T47D (cell line): ENCODE measurements around the gene FGD6.
"Not testable (repeated sequence)": the region's sequence is repeated elsewhere in the genome, so short reads cannot be mapped to it uniquely, and the experiment has no call there.

ENCODE experiments used
- DNase-seq, 2 experiments: peaks; one replicate each; pipeline versions ENCODE4 v3.0.0 to v3.0.0-alpha.2; 2011 to 2012; ENCODE audit warnings: low read depth in 1 of 2, low spot score in 1 of 2
- JUND ChIP-seq: IDR thresholded peaks from 2 replicates; pipeline ENCODE4 v1.6.1; 2012; ENCODE audit warnings: low read depth
- in situ Hi-C: cut with HindIII; loops from 2 replicates; pipeline ENCODE4 v1.10.0; 2016; ENCODE audit warnings: low sequenced_read_pairs, low pct_unique_long_range_greater_than_20kb

Gene FGD6

GRCh38 chr12:95115641-95116040 is 101.6 kb downstream of the FGD6 start:
- DNase-seq: no peak
- in situ Hi-C loops: no loop called here
- TF ChIP-seq JUND: no peak

DNA sequence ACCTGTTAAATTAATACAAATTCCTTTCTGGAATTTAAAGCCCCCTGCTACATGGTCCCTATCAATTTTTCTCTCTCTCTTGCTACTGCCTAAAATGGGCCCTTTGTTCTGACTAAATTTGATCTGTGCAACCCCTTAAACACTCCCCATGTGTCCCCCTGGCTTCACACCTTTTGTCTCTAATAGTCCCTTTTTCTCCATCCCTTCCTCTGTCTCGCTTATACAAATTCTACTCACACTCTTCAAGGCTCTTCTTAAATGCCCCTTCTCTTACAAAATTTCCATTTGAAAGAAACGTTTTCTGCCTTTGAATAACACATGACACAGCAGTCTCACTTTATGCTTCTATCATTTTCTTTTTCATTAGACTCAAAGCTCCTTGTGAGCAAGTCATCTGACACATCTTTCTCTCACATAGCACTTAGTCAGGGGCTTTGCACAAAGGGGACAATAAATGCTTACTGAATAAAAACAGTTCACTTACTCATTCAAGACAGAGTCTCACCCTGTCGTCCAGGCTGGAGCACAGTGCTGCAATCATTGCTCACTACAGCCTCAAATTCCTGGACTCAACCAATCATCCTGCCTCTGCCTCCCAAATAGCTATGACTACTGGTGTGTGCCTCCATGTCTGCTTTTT is 102.4 kb downstream of the FGD6 start:
- TF ChIP-seq JUND: no peak
- DNase-seq: no peak
- in situ Hi-C loops: no loop called here

DNA sequence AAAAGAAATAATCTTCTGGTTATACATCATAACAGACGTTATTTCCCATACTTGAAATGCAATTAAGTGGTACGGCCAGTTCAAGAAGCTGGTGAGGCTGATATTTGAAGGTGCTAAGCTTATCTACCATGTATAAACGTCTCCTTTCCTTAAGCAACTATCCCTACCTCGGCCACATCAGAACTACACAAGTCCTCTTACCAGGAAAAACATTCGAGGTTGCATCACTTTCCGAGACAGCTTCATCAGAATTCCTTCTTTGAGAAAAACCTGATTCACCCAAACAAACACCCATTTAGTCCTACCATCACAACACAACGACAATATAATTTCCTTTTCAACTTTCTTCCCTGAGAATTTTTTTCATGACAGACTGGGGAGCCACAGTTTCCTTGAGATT is 109.9 kb downstream of the FGD6 start:
- TF ChIP-seq JUND: no peak
- no peak for DNase-seq
- in situ Hi-C loops: no loop called here

DNA sequence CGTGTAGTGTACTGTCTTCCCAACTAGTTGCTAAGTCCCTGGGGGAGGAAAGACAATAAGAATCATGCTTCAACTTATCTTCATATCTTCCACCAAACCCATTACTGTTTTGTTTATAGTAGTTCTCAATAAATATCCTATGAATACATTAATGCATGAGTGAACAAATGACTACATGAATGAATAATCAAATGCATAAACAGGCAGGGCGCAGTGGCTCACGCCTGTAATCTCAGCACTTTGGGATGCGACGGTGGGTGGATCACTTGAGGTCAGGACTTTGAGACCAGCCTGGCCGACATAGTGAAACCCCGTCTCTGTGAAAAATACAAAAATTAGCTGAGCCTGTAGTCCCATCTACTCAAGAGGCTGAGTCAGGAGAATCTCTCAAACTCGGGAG is 111.7 kb downstream of the FGD6 start:
- no peak for DNase-seq
- in situ Hi-C loops: no loop called here
- TF ChIP-seq JUND: no peak

DNA sequence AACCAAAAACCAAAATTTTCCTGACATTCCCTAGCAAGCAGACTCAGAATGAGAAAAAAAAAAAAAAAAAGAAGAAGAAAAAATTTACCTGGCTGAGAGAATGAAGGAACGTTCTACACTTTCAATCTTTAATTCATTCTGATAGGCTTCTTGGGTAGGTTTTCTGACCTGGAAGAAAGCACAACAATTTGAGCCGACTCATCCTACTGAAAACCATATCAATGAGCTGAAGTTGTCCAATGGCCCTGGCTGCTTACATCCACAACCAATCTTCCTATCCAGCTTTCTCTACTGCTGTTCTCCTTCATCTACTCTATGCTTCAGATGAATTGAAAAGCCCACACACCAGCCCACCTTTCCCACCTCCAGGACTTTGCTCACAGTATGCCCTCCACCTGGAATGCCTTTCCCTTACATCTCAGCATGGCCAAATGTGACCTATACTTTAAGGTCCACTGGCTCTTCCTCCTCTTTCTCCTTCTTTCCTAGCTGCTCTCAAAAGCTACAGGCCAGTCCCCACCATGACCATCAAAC is 112.3 kb downstream of the FGD6 start:
- no peak for DNase-seq
- in situ Hi-C loops: no loop called here
- no peak for TF ChIP-seq JUND

DNA sequence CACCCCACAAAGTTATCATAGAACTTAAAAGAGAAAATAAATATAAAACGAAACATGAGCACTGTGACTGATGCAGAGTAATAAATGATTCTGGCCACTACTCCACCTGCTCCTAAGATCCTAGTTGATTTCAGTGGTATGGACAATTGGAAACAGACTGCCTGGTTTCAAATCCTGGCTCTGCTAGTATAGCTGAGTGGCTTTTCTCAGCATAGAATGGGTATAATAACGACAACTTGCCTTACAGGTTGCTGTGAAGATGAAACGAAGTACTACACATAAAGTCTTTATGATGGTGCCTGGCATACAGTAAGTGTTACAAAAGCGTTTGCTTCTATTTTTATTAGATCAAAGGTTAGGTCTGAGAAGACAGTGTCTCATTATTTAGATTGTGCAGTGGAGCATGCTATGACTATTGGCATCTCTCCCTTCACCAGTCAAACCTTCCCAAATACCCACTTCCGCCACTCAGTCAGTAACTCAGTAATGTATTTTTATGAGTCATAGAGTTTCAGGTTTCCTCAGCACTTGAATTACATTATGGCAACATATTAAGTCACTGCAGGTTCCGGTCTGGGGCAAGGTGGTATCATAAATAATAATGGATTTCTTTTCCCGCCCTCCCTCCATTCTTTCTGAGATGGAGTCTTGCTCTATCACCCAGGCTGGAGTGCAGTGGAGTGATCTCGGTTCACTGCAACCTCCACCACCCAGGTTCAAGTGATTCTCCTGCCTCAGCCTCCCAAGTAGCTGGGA is 114.2 kb downstream of the FGD6 start:
- in situ Hi-C loops: no loop called here
- TF ChIP-seq JUND: no peak
- peak in 1 of 2 experiments; percentile 12 for DNase-seq

- in situ Hi-C loops, DNase-seq: not testable (repeated sequence)
These were observed 115.3 kb downstream of the FGD6 start for GRCh38 chr12:95101957-95102356.

DNA sequence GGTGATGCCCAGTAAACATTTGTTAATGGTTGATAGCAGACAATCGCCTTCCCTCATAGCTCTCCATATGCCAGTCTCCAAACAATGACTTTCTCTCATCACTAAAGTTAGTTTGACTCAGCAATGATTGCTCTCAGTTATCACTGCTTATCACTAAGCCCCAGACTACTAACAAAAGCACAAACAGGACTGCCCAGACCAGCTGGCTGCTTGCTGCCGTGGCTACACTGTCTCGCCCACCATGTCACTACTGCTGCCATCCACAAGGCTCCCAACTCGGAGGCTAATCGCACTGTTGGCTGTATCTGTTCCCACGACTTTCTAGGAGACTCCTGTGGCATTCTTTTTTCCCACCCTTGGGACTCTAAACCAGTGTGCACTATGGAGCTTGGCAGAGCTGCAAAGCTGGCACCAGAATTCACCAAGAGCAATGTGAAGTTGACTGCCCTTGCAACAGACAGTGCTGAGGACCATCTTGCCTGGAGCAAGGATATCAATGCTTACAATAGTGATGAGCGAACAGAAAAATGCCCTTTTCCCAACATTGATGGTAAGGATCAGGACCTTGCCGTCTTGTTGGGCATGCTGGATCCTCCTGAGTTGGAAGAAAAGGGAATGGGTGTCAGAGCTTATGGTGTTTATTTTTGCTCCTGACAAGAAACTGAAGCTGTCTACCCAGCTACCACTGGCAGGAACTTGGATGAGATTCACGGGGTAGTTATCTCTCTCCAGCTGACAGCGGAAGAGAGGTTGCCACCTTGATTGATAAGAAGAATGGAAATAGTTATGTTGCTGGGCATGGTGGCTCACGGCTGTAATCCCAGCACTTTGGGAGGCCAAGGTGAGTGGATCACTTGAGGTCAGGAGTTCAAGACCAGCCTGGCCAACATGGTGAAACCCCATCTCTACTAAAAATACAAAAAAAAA is 116.7 kb downstream of the FGD6 start:
- TF ChIP-seq JUND: no peak
- DNase-seq: no peak
- in situ Hi-C loops: no loop called here

- no peak for TF ChIP-seq JUND
- in situ Hi-C loops: no loop called here
These were observed 117.9 kb downstream of the FGD6 start for GRCh38 chr12:95099270-95099790.

GRCh38 chr12:95096852-95097251 is 120.4 kb downstream of the FGD6 start:
- no peak for TF ChIP-seq JUND
- peak in 1 of 2 experiments; percentile 46 for DNase-seq
- in situ Hi-C loops: no loop called here

More at GRCh38 chr12:95099270-95099790, 117.9 kb downstream of the FGD6 start:
- peak in 1 of 2 experiments; percentile 27 for DNase-seq

DNA sequence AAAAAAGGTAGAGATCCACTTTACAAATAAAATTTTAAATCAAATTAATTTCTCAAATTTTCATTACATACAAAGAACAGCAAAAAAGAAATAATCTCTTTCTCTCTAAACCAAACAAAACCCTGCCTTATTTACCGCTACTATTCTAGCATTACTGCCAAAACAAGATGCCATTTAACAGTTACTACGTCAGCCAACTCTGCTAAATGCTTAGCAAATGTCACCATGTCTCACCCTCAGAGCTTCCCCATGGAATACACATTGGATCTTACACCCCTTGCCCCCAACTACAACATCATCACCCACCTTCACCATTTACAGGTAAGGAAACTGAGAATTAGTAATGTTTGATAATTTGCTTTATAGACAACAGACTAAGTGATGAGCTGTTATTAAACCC is 120.9 kb downstream of the FGD6 start:
- in situ Hi-C loops: no loop called here
- DNase-seq: no peak
- TF ChIP-seq JUND: no peak

DNA sequence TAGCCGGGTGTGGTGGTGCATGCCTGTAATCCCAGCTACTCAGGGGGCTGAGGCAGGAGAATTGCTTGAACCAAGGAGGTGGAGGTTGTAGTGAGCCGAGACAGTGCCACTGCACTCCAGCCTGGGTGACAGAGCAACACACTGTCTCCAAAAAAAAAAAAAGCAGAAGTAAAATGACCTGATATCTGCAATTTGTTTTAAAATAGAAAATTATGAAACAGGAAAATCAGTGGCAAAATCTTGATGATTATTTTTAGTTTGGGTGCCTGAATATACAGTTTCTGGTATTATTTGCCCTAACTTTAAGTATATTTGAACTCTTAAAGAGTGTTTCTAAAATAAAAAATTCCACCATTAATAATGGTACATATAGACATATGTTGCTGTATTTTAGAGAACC is 121.4 kb downstream of the FGD6 start:
- in situ Hi-C loops, DNase-seq: not testable (repeated sequence)
